Psoas muscle (tissue), 8 donors: Measurements from ENCODE around the gene CUL1. TPM values are rescaled to one million over a fixed set of nuclear protein-coding genes. Genes with fewer than 3 reads are reported as not detected.

ENCODE experiments used
- ATAC-seq, 4 donors: fragments of 200-7000 bp; cut with Tn5 transposase; one replicate each; pipeline ENCODE4 v1.9.1; 2020; ENCODE audit warnings: moderate library complexity in 3 of 4, mild to moderate bottlenecking in 2 of 4
- DNase-seq, 2 donors: peaks; one replicate each; pipeline ENCODE4 v3.0.0-alpha.2; 2020
- H3K27ac ChIP-seq: fragments of 200-600 bp; one replicate; pipeline ENCODE4 v1.8.0; 2022
- H3K27me3 ChIP-seq, 3 donors: fragments of 200-600 bp in 1 of 3; one replicate each; pipeline versions ENCODE4 v1.6.1 to v1.8.0; 2013 to 2022; ENCODE audit warnings: low read length in 2 of 3, mild to moderate bottlenecking in 2 of 3, moderate library complexity in 1 of 3; ENCODE audit not compliant: insufficient read depth in 3 of 3
- H3K36me3 ChIP-seq, 2 donors: fragments of 200-600 bp in 1 of 2; one replicate each; pipeline versions ENCODE4 v1.6.1 to v1.8.0; 2013 to 2022; ENCODE audit warnings: low read depth in 1 of 2, mild to moderate bottlenecking in 1 of 2, moderate library complexity in 1 of 2; ENCODE audit not compliant: insufficient read depth in 1 of 2
- H3K4me1 ChIP-seq: fragments of 200-600 bp; one replicate; pipeline ENCODE4 v1.8.0; 2022
- H3K4me3 ChIP-seq: fragments of 200-600 bp; one replicate; pipeline ENCODE4 v1.8.0; 2022; ENCODE audit warnings: mild to moderate bottlenecking
- H3K9me3 ChIP-seq: fragments of 200-600 bp; one replicate; pipeline ENCODE4 v1.8.0; 2022
- WGBS, 3 donors: extraction: QIAGEN DNeasy Blood & Tissue Kit; methylation state at CpG; one replicate each; pipeline versions ENCODE4 v1.1.6 to v1.1.7; 2013; 5-methylcytosine and 5-hydroxymethylcytosine counted together
- intact Hi-C, 2 donors: fragments of 100-400 bp; cut with DNase I; formaldehyde crosslinking; loops; one replicate each; pipeline versions ENCODE4 v1.11.0 to v1.14.2; 2022
- long read RNA-seq, 2 donors: library from polyadenylated mRNA; unstranded; transcript quantifications; one replicate each; pipeline ENCODE4 v2.0.0, GENCODE V29; 2021
- polyA plus RNA-seq, 3 donors: library from polyadenylated mRNA; stranded (reverse); fragments of 200-250 nt; gene quantifications; one replicate each; pipeline ENCODE4 v1.2.3, GENCODE V29; 2013
- total RNA-seq, 4 donors: library from RNA; stranded (reverse); fragmentation: NEBNext Ultra II Directional in 2 of 4; extraction: Animal tissue kit (Norgen Biotek cat#: 25700) in 2 of 4; gene quantifications; one replicate each; pipeline versions ENCODE4 v1.2.1 to v1.2.4, GENCODE V29; 2021 to 2023
- TF ChIP-seq, protein P1 (sequence below): fragments of 200-600 bp; IDR thresholded peaks from one replicate; pipeline ENCODE4 v1.8.0; 2022; ENCODE audit warnings: antibody characterized with exemption
- donor health status: healthy with polysubstance abuse.
- donor health status: DM: no; HTN: no; CAD: no; lungs with moderate emphysema.
- donor health status: Bipolar disorder and iron deficiency.
- donor health status: healthy.
- donor health status: DM: yes; HTN: yes; CAD: no.
- donor health status: DM: no; HTN: no; CAD: no.
- donor health status: DM: no; HTN: no; CAD: no.
- donor health status: DM: yes; HTN: yes; CAD: no.

CUL1 gene
- total RNA-seq, result 10 to 100 TPM; 65.1 to 97.1 (median 88.8) TPM
- 100 to 1,000 TPM in 1 of 3 donors, 10 to 100 TPM in 2; 66.3 to 149 (median 76.8) TPM for polyA plus RNA-seq
- long read RNA-seq, donor 1, transcript CUL1-201 (22 exons, 3,064 nt), result major isoform, 99 of 114 reads
- long read RNA-seq, donor 1, transcript CUL1-203 (22 exons, 3,054 nt), result minor isoform, 7 of 114 reads
- long read RNA-seq, donor 1, partial matches to known transcripts, result 4 of 114 reads
- long read RNA-seq, donor 1, other reads (novel, unspliced or antisense), result 4 of 114 reads
- long read RNA-seq, donor 2, transcript CUL1-203 (22 exons, 3,054 nt), result minor isoform, 13 of 276 reads
- long read RNA-seq, donor 2, transcript CUL1-201 (22 exons, 3,064 nt), result major isoform, 218 of 276 reads
- long read RNA-seq, donor 2, partial matches to known transcripts, result 21 of 276 reads
- long read RNA-seq, donor 2, other reads (novel, unspliced or antisense), result 23 of 276 reads

DNA sequence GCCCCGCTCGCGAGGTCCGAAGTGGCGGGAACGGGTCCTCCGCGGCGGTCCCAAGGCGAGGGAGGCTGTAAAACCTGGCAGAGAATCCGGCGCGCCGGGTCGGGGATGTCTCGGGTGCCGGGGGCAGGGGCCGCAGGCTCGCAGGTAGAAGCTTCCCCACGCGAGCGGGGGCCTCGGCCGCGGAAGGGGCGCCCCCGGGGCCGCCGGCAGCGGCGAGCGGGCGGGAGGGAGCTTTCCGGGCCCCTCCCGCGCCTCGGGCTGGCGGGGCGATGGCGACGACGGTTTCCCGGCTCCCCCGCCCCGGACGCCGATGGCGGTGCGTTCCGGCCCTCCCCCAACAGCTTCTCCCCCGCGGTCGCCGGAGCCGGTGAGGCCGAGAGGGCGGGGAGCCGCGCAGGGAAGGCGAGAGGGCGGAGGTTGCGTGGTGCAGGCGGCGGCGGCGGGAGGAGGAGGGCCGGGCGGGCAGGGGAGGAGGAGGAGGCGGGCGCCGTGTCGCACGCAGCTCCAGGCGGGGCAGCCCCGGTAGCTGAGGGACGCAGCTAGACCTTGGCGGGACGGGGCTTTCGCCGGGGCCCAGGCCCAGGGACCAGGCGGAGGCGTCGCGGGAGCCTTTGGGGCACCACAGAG, at the start of gene CUL1:
Gene CUL1, plus strand, starts transcription at position 507 of the 627 bp plus-strand sequence. CDS start 31,220 bp downstream, outside the sequence.
- Histone ChIP-seq H3K9me3 (no peaks in the 10 kb centered on the region), H3K27ac (peak within 1 kb of the TSS; percentile 99), H3K4me1 (peaks cover 35% of the 10 kb centered on the region), H3K36me3 (no peaks in the 10 kb centered on the region), H3K4me3 (peak within 1 kb of the TSS; percentile 97), H3K27me3 (no peaks in the 10 kb centered on the region)
- intact Hi-C loops, result loop anchor here in 1 of 2 donors (5.0 to 10.0 kb wide), 6 partner anchors 71 to 266 kb away; partner anchors contain the start of gene EZH2
- TF ChIP-seq, protein P1, sequence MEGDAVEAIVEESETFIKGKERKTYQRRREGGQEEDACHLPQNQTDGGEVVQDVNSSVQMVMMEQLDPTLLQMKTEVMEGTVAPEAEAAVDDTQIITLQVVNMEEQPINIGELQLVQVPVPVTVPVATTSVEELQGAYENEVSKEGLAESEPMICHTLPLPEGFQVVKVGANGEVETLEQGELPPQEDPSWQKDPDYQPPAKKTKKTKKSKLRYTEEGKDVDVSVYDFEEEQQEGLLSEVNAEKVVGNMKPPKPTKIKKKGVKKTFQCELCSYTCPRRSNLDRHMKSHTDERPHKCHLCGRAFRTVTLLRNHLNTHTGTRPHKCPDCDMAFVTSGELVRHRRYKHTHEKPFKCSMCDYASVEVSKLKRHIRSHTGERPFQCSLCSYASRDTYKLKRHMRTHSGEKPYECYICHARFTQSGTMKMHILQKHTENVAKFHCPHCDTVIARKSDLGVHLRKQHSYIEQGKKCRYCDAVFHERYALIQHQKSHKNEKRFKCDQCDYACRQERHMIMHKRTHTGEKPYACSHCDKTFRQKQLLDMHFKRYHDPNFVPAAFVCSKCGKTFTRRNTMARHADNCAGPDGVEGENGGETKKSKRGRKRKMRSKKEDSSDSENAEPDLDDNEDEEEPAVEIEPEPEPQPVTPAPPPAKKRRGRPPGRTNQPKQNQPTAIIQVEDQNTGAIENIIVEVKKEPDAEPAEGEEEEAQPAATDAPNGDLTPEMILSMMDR, result no peak
- ATAC-seq, result peak; percentile 83 to 87 (median 84)
- WGBS, 3 donors, result 0 to 1% (median 1%) methylated on average over 30 to 83 of the region's 84 CpGs
- peak; percentile 90 to 94 for DNase-seq

DNA sequence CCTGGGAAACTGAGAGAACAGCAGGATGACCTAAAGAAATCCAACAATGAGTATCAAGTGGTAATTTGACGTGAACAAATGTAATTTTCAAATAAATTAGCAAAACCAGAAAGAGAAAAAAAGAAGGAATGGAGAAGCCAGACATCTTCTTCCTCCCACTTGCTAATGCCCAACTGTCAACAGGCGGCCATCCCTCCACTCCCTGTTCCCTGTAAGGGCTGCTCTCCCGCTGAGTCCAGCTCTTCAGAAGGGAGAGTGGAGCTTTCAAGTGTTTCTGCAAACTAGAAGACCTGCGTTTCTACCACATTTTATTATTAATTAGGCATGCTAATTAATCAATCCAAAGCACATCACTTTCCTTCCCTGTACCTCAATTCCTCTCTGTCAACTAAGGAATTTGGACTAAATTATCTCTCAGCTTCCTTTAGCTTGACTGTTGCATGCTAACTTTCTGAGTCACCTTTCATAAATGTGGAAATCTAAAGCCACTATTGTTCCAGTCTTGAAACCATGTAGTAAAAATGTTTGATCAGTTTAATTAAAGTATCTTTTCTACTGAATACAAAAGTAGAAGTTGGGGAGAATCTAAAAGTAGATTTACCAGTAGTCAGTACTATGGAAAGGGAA, 48.4 kb upstream of the CUL1 start:
- Histone ChIP-seq H3K4me1 (no peaks in the 10 kb centered on the region), H3K27me3 (no peaks in the 10 kb centered on the region), H3K4me3 (no peak overlapping the region), H3K9me3 (no peaks in the 10 kb centered on the region), H3K36me3 (no peaks in the 10 kb centered on the region), H3K27ac (no peak overlapping the region)
- TF ChIP-seq, protein P1, result no peak
- 70 to 77% (median 73%) methylated on average over 4 of the region's 4 CpGs for WGBS, 3 donors
- ATAC-seq (no peak), DNase-seq (no peak)
- intact Hi-C loops, result no loop called here

DNA sequence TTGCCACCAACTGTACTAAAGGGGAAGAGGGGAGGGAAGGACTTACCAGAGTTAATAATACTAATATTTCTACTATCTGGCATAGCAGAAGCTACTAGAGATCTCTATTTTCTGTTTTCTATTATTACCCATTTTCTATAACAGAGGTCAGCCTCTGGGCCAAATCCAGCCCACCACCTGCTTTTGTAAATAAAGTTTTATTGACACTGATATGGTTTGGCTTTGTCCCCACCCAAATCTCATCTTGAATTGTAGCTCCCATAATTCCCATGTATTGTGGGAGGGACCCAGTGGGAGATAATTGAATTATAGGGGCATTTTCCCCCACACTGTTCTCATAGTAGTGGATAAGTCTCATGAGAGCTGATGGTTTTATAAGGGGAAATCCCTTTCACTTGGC, 45.9 kb upstream of the CUL1 start:
- H3K27ac ChIP-seq, result no peak overlapping the region
- no peak overlapping the region for H3K4me3 ChIP-seq
- no peaks in the 10 kb centered on the region for H3K9me3 ChIP-seq
- ATAC-seq (no peak), DNase-seq (no peak)
- H3K27me3 ChIP-seq, result no peaks in the 10 kb centered on the region
- no peaks in the 10 kb centered on the region for H3K4me1 ChIP-seq
- intact Hi-C loops, result no loop called here
- no peaks in the 10 kb centered on the region for H3K36me3 ChIP-seq
- TF ChIP-seq, protein P1, result no peak

DNA sequence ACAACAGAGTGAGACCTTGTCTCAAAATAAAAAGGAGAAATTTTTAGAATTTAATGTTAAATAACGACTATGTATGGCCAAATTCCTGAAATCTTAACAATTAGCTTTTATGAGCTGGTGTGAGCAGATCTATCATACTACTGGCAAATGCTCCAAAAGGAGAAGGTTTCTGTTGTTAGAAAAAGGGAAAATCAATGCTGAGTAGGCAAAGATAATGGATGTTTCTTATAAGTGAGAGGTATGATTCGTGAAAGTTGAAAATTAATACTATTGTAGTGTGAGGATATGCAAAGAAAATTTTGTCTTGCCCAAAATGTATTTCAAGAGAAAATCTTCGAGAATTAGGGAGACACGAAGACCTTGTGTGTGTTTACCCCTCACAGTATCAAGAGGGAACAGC, 40.8 kb upstream of the CUL1 start:
- Histone ChIP-seq H3K4me3 (no peak overlapping the region), H3K9me3 (no peaks in the 10 kb centered on the region), H3K36me3 (no peaks in the 10 kb centered on the region), H3K4me1 (no peaks in the 10 kb centered on the region), H3K27ac (no peak overlapping the region), H3K27me3 (no peaks in the 10 kb centered on the region)
- ATAC-seq (no peak), DNase-seq (no peak)
- intact Hi-C loops, result no loop called here
- TF ChIP-seq, protein P1, result no peak
- WGBS, 3 donors, result 83 to 88% (median 86%) methylated on average over 4 of the region's 4 CpGs
